Stimulated activated CD4-positive, alpha-beta T cell treated with anti-CD3 and anti-CD28 coated beads, Interleukin-4, amount 100 ng/mL, for 24 hours (primary cell): Measurements from ENCODE around the gene GRIK1.

Experiments used
- DNase-seq: peaks from one replicate; pipeline ENCODE4 v3.0.0-alpha.2; 2020

Gene GRIK1

GRCh38 chr21:29711236-29711635, 228.6 kb downstream of the GRIK1 start:
- DNase-seq: no peak

- no peak for DNase-seq
Observed at GRCh38 chr21:29710498-29710897, 229.3 kb downstream of the GRIK1 start.

- no peak for DNase-seq
Observed at GRCh38 chr21:29708401-29708800, 231.4 kb downstream of the GRIK1 start.

- DNase-seq: no peak
Observed at GRCh38 chr21:29704719-29705118, 235.1 kb downstream of the GRIK1 start.

- DNase-seq: no peak
Observed at GRCh38 chr21:29701676-29702075, 238.1 kb downstream of the GRIK1 start.

GRCh38 chr21:29697555-29698193, 242.1 kb downstream of the GRIK1 start:
- no peak for DNase-seq

- DNase-seq: no peak
Observed at GRCh38 chr21:29696937-29697336, 242.9 kb downstream of the GRIK1 start.

GRCh38 chr21:29691616-29692491, 247.9 kb downstream of the GRIK1 start:
- no peak for DNase-seq

GRCh38 chr21:29689753-29690152, 250.0 kb downstream of the GRIK1 start:
- DNase-seq: no peak

GRCh38 chr21:29684106-29684505, 255.7 kb downstream of the GRIK1 start:
- DNase-seq: no peak

- DNase-seq: no peak
Observed at GRCh38 chr21:29682800-29683199, 257.0 kb downstream of the GRIK1 start.

GRCh38 chr21:29680273-29680672, 259.5 kb downstream of the GRIK1 start:
- DNase-seq: no peak

- no peak for DNase-seq
Observed at GRCh38 chr21:29678626-29679025, 261.2 kb downstream of the GRIK1 start.

- DNase-seq: no peak
Observed at GRCh38 chr21:29677326-29677725, 262.5 kb downstream of the GRIK1 start.

- DNase-seq: no peak
Observed at GRCh38 chr21:29676395-29676794, 263.4 kb downstream of the GRIK1 start.

GRCh38 chr21:29675451-29675850, 264.3 kb downstream of the GRIK1 start:
- no peak for DNase-seq

GRCh38 chr21:29674343-29674742, 265.5 kb downstream of the GRIK1 start:
- no peak for DNase-seq

- DNase-seq: no peak
Observed at GRCh38 chr21:29673096-29673610, 266.6 kb downstream of the GRIK1 start.

GRCh38 chr21:29671728-29672127, 268.1 kb downstream of the GRIK1 start:
- DNase-seq: no peak

GRCh38 chr21:29670228-29670627, 269.6 kb downstream of the GRIK1 start:
- DNase-seq: no peak

GRCh38 chr21:29669416-29669815, 270.4 kb downstream of the GRIK1 start:
- no peak for DNase-seq

GRCh38 chr21:29667651-29668050, 272.1 kb downstream of the GRIK1 start:
- DNase-seq: no peak

- DNase-seq: no peak
Observed at GRCh38 chr21:29664615-29665014, 275.2 kb downstream of the GRIK1 start.
